ENCODE data around the gene UIMC1.

- TF ChIP-seq CTCF (IDR thresholded peaks at IDR 0.05) (no peak), EZH2 (IDR thresholded peaks at IDR 0.05; ENCODE audit: borderline replicate concordance, insufficient read depth, low read depth, low read length, poor library complexity, severe bottlenecking) (no peak)
These were observed 26.9 kb downstream of the UIMC1 start for GRCh38 chr5:176979669-176980068.

All from B cell (primary cell).